Peyer's patch (tissue), 4 donors: ENCODE results near the gene FERMT2.

Experiments used
- CTCF ChIP-seq, 6 experiments: fragments of 450-650 bp in 4 of 6; fragments of 200-600 bp in 2 of 6; sonication (generic) in 1 of 6; IDR thresholded peaks; one replicate each; pipeline ENCODE4 v1.5.1; 2017 to 2019; ENCODE audit warnings: antibody characterized with exemption in 6 of 6, mild to moderate bottlenecking in 3 of 6, moderate library complexity in 1 of 6
- POLR2A ChIP-seq, 2 donors: fragments of 450-650 bp; IDR thresholded peaks; one replicate each; pipeline ENCODE4 v1.5.1; 2017; ENCODE audit warnings: antibody characterized with exemption in 2 of 2, mild to moderate bottlenecking in 2 of 2, moderate library complexity in 2 of 2

- no peak for TF ChIP-seq CTCF (IDR thresholded peaks at IDR 0.05)
- TF ChIP-seq POLR2A (IDR thresholded peaks at IDR 0.05): no peak
Measured at GRCh38 chr14:52861403-52861802, 89.4 kb downstream of the FERMT2 start.
